Right atrium auricular region (tissue), 2 donors: ENCODE results near the gene DCAF17. TPM values are rescaled to one million over a fixed set of nuclear protein-coding genes. Genes with fewer than 3 reads are reported as not detected.

ENCODE experiments used
- DNase-seq: peaks from one replicate; pipeline ENCODE4 v3.0.0-alpha.2; 2019; ENCODE audit warnings: low spot score
- H3K27ac ChIP-seq, 2 donors: fragments of 200-600 bp; sonication (generic); 1 replicate in 1 of 2; 2 replicates in 1 of 2; pipeline ENCODE4 v1.5.1; 2016 to 2019
- H3K27me3 ChIP-seq, 2 donors: fragments of 200-600 bp; sonication (generic); one replicate each; pipeline versions ENCODE4 v1.5.1 to v1.6.0; 2017 to 2019
- H3K36me3 ChIP-seq: fragments of 200-600 bp; sonication (generic); one replicate; pipeline ENCODE4 v1.5.1; 2016
- H3K4me1 ChIP-seq, 2 donors: fragments of 200-600 bp; sonication (generic); one replicate each; pipeline versions ENCODE4 v1.5.1 to v1.6.0; 2017 to 2019
- H3K4me3 ChIP-seq, 2 donors: fragments of 200-600 bp; sonication (generic); 1 replicate in 1 of 2; 2 replicates in 1 of 2; pipeline ENCODE4 v1.5.1; 2017 to 2019; ENCODE audit warnings: mild to moderate bottlenecking in 1 of 2, moderate library complexity in 1 of 2
- H3K9me3 ChIP-seq, 2 donors: fragments of 200-600 bp; sonication (generic); one replicate each; pipeline ENCODE4 v1.5.1; 2019
- CTCF ChIP-seq, 2 donors: fragments of 200-600 bp; sonication (generic); IDR thresholded peaks; one replicate each; pipeline ENCODE4 v1.5.1; 2019; ENCODE audit warnings: antibody characterized with exemption in 2 of 2
- total RNA-seq, 2 donors: library from RNA; depleted of rRNA; stranded (reverse); fragments of >200 nt; gene quantifications; one replicate each; pipeline ENCODE4 v1.1.0, GENCODE V29; 2016

Gene DCAF17
- total RNA-seq, 2 donors from 2014 or later, result 5.8 to 7.3 TPM

DNA sequence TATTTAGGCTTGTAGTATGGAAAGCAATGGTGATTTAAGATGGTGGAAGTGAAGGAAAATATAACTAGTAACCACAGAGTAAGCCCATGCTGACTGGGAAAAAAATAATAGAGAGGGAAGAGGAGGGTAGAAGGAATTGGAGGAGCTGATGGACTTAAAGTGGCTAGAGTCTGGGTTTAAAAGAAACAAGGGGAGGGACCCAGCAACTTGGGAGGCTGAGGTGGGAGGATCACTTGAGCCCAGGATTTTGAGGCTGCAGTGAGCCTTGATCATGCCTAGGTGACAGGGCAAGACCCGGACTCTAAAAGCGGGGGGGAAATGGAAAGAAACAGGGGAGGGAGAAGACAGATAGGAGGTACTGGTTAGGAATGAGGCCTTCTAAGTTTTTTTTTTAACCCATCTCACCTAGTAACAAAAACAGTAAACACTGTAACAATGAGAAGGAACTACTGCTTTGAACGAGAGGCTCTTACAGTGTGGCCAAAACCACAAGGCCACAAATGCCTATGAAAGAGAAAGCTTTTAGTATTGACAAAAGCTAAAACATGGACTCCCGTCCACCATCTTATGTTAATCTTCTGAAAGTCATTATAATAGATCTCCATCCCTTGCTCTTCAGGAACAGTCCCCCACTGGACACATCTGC lies 26.9 kb upstream of the DCAF17 start:
- Histone ChIP-seq H3K4me3 (no peak overlapping the region), H3K4me1 (no peaks in the 10 kb centered on the region), H3K36me3 (no peaks in the 10 kb centered on the region), H3K9me3 (peaks cover 0 to 3% of the 10 kb centered on the region in 2 donors), H3K27ac (no peak overlapping the region), H3K27me3 (no peaks in the 10 kb centered on the region)
- no peak for TF ChIP-seq CTCF (IDR thresholded peaks at IDR 0.05)
- DNase-seq, result no peak

GRCh38 chr2:171407676-171408044 lies 26.4 kb upstream of the DCAF17 start:
- no peaks in the 10 kb centered on the region for H3K36me3 ChIP-seq
- TF ChIP-seq CTCF (IDR thresholded peaks at IDR 0.05), result no peak
- no peak for DNase-seq
- H3K4me3 ChIP-seq, result no peak overlapping the region
- no peaks in the 10 kb centered on the region for H3K9me3 ChIP-seq
- no peaks in the 10 kb centered on the region for H3K27me3 ChIP-seq
- no peaks in the 10 kb centered on the region for H3K4me1 ChIP-seq
- no peak overlapping the region for H3K27ac ChIP-seq

DNA sequence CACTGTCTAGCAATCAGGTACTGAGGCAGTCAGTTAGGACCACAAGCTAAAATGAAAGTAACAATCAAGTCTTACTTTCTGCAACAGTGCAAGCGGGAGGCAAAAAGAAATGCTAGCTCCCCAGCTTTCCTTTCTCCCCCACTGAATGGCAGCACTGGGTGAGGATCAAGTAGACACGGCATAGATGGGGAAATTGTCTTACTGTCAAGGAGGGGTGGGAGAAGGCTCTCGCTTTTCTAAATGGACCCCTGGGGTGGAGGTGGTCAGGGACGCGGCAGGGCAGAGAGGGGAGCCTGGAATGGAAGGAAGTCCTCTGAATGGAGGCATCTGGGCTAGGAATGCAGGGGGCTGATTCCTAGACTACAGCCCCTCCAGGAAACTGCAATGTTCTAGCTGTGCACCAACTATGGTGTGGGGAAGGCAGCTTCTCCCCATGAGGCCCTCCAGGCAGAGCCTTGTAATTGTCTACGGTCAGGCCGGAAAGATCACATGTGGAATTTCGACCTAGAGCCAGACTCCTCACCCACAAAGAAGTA lies 24.5 kb upstream of the DCAF17 start:
- Histone ChIP-seq H3K27me3 (no peaks in the 10 kb centered on the region), H3K4me1 (no peaks in the 10 kb centered on the region), H3K4me3 (peak overlapping the region in 1 of 2 donors; percentile 16), H3K27ac (no peak overlapping the region), H3K36me3 (no peaks in the 10 kb centered on the region), H3K9me3 (no peaks in the 10 kb centered on the region)
- no peak for TF ChIP-seq CTCF (IDR thresholded peaks at IDR 0.05)
- DNase-seq, result no peak

DNA sequence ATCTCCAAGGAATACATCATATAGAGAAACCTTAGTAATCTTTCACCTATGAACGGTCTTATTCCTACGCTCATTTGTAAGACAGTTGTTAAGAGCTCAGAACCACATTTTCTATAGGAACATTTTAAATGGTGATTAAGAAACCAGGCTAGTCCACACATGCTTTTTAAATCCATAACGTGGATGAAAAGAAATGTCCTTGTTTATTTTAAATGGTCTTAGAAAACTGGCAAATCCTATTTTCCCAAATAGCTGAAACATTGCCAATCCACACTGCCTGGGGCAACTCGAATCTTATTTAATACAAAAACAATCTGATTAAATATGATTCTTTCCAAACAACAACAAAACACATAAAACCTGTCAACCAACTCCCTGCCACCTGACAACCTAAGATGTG lies 23.9 kb upstream of the DCAF17 start:
- Histone ChIP-seq H3K36me3 (no peaks in the 10 kb centered on the region), H3K27me3 (no peaks in the 10 kb centered on the region), H3K9me3 (no peaks in the 10 kb centered on the region), H3K27ac (no peak overlapping the region), H3K4me3 (no peak overlapping the region), H3K4me1 (no peaks in the 10 kb centered on the region)
- DNase-seq, result no peak
- TF ChIP-seq CTCF (IDR thresholded peaks at IDR 0.05), result no peak

DNA sequence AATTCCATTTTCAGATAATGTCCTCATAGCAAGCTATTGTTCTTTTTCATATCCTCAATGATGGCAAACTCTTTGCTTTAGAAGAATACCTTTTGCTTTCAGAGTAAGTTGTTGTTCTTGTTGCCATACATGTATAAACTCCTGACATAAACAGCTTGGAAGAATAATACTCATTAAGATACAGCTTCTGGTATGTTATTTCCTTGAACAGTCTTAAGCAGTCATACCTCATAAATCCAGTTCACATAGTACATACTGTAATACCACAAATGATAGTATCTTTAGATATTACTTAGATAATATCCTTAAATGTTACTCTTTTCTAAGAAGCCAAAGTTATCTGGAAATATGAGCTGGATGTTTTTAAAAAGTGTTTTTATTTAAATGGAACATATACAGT lies 23.4 kb upstream of the DCAF17 start:
- no peak overlapping the region for H3K4me3 ChIP-seq
- H3K36me3 ChIP-seq, result no peaks in the 10 kb centered on the region
- no peak for TF ChIP-seq CTCF (IDR thresholded peaks at IDR 0.05)
- no peak overlapping the region for H3K27ac ChIP-seq
- DNase-seq, result no peak
- H3K4me1 ChIP-seq, result no peaks in the 10 kb centered on the region
- H3K27me3 ChIP-seq, result no peaks in the 10 kb centered on the region
- H3K9me3 ChIP-seq, result no peaks in the 10 kb centered on the region

DNA sequence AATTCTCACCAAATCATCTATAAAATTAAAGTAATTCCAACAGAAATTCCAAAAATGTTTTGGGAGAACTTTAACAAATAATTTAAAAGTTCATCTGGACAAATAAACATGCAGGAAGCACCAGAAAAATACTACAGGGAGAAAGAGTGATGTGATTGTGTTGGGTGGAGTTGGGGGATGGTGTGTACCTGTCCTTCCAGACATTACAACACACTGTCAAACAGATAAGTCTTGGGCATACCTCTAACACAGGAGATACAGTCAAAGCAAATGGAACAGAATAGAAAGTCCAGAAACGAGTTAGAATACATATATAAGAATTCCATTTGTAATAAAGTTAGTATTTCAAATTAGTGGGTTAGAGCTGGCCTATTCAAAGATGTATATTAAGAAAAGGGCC lies 22.8 kb upstream of the DCAF17 start:
- DNase-seq, result no peak
- no peak overlapping the region for H3K27ac ChIP-seq
- no peaks in the 10 kb centered on the region for H3K4me1 ChIP-seq
- H3K27me3 ChIP-seq, result no peaks in the 10 kb centered on the region
- H3K36me3 ChIP-seq, result no peaks in the 10 kb centered on the region
- H3K9me3 ChIP-seq, result no peaks in the 10 kb centered on the region
- TF ChIP-seq CTCF (IDR thresholded peaks at IDR 0.05), result no peak
- H3K4me3 ChIP-seq, result no peak overlapping the region
